Thymus (tissue), 11 donors: Measurements from ENCODE around the gene PTPN6. TPM values are rescaled to one million over a fixed set of nuclear protein-coding genes. Genes with fewer than 3 reads are reported as not detected.

Source experiments
- DNase-seq, 9 donors: peaks; one replicate each; pipeline ENCODE4 v3.0.0-alpha.2; 2013; ENCODE audit warnings: low spot score in 9 of 9, low read depth in 6 of 9, missing footprints in 1 of 9
- H3K27ac ChIP-seq, 2 donors: one replicate each; pipeline ENCODE4 v1.5.1; 2013; ENCODE audit warnings: control low read depth in 1 of 2, low read depth in 1 of 2, low read length in 1 of 2, mild to moderate bottlenecking in 1 of 2, moderate library complexity in 1 of 2
- H3K27me3 ChIP-seq, 2 donors: one replicate each; pipeline ENCODE4 v1.5.1; 2013; ENCODE audit warnings: low read length in 1 of 2; ENCODE audit not compliant: control insufficient read depth in 2 of 2, insufficient read depth in 1 of 2
- H3K36me3 ChIP-seq, 2 donors: one replicate each; pipeline ENCODE4 v1.5.1; 2013; ENCODE audit warnings: low read length in 1 of 2, mild to moderate bottlenecking in 1 of 2, moderate library complexity in 1 of 2; ENCODE audit not compliant: control insufficient read depth in 2 of 2, insufficient read depth in 2 of 2
- H3K4me1 ChIP-seq, 2 donors: one replicate each; pipeline ENCODE4 v1.5.1; 2013; ENCODE audit warnings: low read length in 2 of 2; ENCODE audit not compliant: control insufficient read depth in 2 of 2, insufficient read depth in 2 of 2
- H3K4me3 ChIP-seq, 2 donors: one replicate each; pipeline ENCODE4 v1.5.1; 2013; ENCODE audit warnings: low read length in 2 of 2, control low read depth in 1 of 2, mild to moderate bottlenecking in 1 of 2
- H3K9me3 ChIP-seq, 2 donors: one replicate each; pipeline ENCODE4 v1.5.1; 2013; ENCODE audit warnings: low read length in 1 of 2, mild to moderate bottlenecking in 1 of 2; ENCODE audit not compliant: control insufficient read depth in 2 of 2, insufficient read depth in 1 of 2
- WGBS: extraction: QIAGEN DNeasy Blood & Tissue Kit; methylation state at CpG from one replicate; pipeline ENCODE4 v1.1.7; 2013; 5-methylcytosine and 5-hydroxymethylcytosine counted together
- polyA plus RNA-seq: library from polyadenylated mRNA; stranded (reverse); fragments of 200-250 nt; gene quantifications from one replicate; pipeline ENCODE4 v1.2.3, GENCODE V29; 2013
- total RNA-seq: library from RNA; stranded (reverse); fragments of 120-200 nt; gene quantifications from one replicate; pipeline ENCODE4 v1.2.4, GENCODE V29; 2013
- donor health status: healthy.

Gene PTPN6
- total and polyA plus RNA-seq, 2 donors = 147 to 213 TPM

GRCh38 chr12:6968426-6968825 is 17.3 kb downstream of the PTPN6 start:
- Histone ChIP-seq H3K4me3 (no peak overlapping the region), H3K36me3 (peaks cover 32 to 53% of the 10 kb centered on the region in 2 donors), H3K27me3 (no peaks in the 10 kb centered on the region), H3K27ac (no peak overlapping the region), H3K4me1 (peaks cover 9 to 47% of the 10 kb centered on the region in 2 donors), H3K9me3 (no peaks in the 10 kb centered on the region)
- DNase-seq = no peak
- WGBS = 99% methylated on average over 9 of the region's 9 CpGs

- H3K36me3 ChIP-seq = peaks cover 44 to 55% of the 10 kb centered on the region in 2 donors
- WGBS = under 1% methylated on average over 31 of the region's 31 CpGs
- H3K27ac ChIP-seq = peak overlapping the region; percentile 80 to 84
- H3K27me3 ChIP-seq = no peaks in the 10 kb centered on the region
- peaks cover 9 to 40% of the 10 kb centered on the region in 2 donors for H3K4me1 ChIP-seq
- no peaks in the 10 kb centered on the region for H3K9me3 ChIP-seq
- DNase-seq = no peak
- H3K4me3 ChIP-seq = peak overlapping the region; percentile 57 to 95
Observed at GRCh38 chr12:6970096-6970527, 19.0 kb downstream of the PTPN6 start.

- Histone ChIP-seq H3K36me3 (peaks cover 53 to 55% of the 10 kb centered on the region in 2 donors), H3K4me3 (no peak overlapping the region), H3K27ac (no peak overlapping the region), H3K4me1 (peaks cover 6 to 15% of the 10 kb centered on the region in 2 donors), H3K9me3 (no peaks in the 10 kb centered on the region), H3K27me3 (no peaks in the 10 kb centered on the region)
- no peak for DNase-seq
- 98% methylated on average over 6 of the region's 6 CpGs for WGBS
Observed at GRCh38 chr12:6974180-6974579, 23.0 kb downstream of the PTPN6 start.

GRCh38 chr12:6975297-6976032 is 24.3 kb downstream of the PTPN6 start:
- DNase-seq = no peak
- WGBS = 97% methylated on average over 2 of the region's 2 CpGs
- Histone ChIP-seq H3K4me1 (peaks cover 3 to 6% of the 10 kb centered on the region in 2 donors), H3K27ac (no peak overlapping the region), H3K36me3 (peaks cover 64 to 66% of the 10 kb centered on the region in 2 donors), H3K27me3 (no peaks in the 10 kb centered on the region), H3K4me3 (no peak overlapping the region), H3K9me3 (no peaks in the 10 kb centered on the region)

GRCh38 chr12:6977653-6978052 is 26.5 kb downstream of the PTPN6 start:
- Histone ChIP-seq H3K4me1 (no peaks in the 10 kb centered on the region), H3K4me3 (no peak overlapping the region), H3K36me3 (peaks cover 86 to 88% of the 10 kb centered on the region in 2 donors), H3K9me3 (no peaks in the 10 kb centered on the region), H3K27me3 (no peaks in the 10 kb centered on the region), H3K27ac (no peak overlapping the region)
- WGBS = 93% methylated on average over 10 of the region's 10 CpGs
- DNase-seq = no peak

- DNase-seq = no peak
- H3K36me3 ChIP-seq = peaks cover 89 to 93% of the 10 kb centered on the region in 2 donors
- no peak overlapping the region for H3K27ac ChIP-seq
- no peak overlapping the region for H3K4me3 ChIP-seq
- 94% methylated on average over 6 of the region's 6 CpGs for WGBS
- H3K9me3 ChIP-seq = no peaks in the 10 kb centered on the region
- no peaks in the 10 kb centered on the region for H3K27me3 ChIP-seq
- no peaks in the 10 kb centered on the region for H3K4me1 ChIP-seq
Observed at GRCh38 chr12:6978188-6978587, 27.0 kb downstream of the PTPN6 start.

- no peak for DNase-seq
- Histone ChIP-seq H3K9me3 (no peaks in the 10 kb centered on the region), H3K27me3 (no peaks in the 10 kb centered on the region), H3K4me1 (no peaks in the 10 kb centered on the region), H3K36me3 (peaks cover 89 to 95% of the 10 kb centered on the region in 2 donors), H3K27ac (no peak overlapping the region), H3K4me3 (no peak overlapping the region)
- 97% methylated on average over 3 of the region's 3 CpGs for WGBS
Observed at GRCh38 chr12:6978611-6979011, 27.5 kb downstream of the PTPN6 start.

GRCh38 chr12:6979021-6979420 is 27.9 kb downstream of the PTPN6 start:
- no peak for DNase-seq

GRCh38 chr12:6979453-6979852 is 28.3 kb downstream of the PTPN6 start:
- Histone ChIP-seq H3K4me3 (no peak overlapping the region), H3K36me3 (peaks cover 81 to 92% of the 10 kb centered on the region in 2 donors), H3K27ac (no peak overlapping the region), H3K9me3 (no peaks in the 10 kb centered on the region), H3K27me3 (no peaks in the 10 kb centered on the region), H3K4me1 (no peaks in the 10 kb centered on the region)
- no peak for DNase-seq
- 96% methylated on average over 3 of the region's 3 CpGs for WGBS

More at GRCh38 chr12:6979021-6979420, 27.9 kb downstream of the PTPN6 start:
- no peaks in the 10 kb centered on the region for H3K27me3 ChIP-seq
- 98% methylated on average over 6 of the region's 6 CpGs for WGBS
- no peaks in the 10 kb centered on the region for H3K4me1 ChIP-seq
- no peak overlapping the region for H3K27ac ChIP-seq
- no peaks in the 10 kb centered on the region for H3K9me3 ChIP-seq
- peaks cover 85 to 93% of the 10 kb centered on the region in 2 donors for H3K36me3 ChIP-seq
- no peak overlapping the region for H3K4me3 ChIP-seq
